Jurkat, Clone E6-1 (cell line): ENCODE measurements around the gene PAQR8.
"Not testable (repeated sequence)": the region's sequence is repeated elsewhere in the genome, so short reads cannot be mapped to it uniquely, and the experiment has no call there.

Source experiments
- DNase-seq: peaks from one replicate; pipeline ENCODE4 v3.0.0-alpha.2; 2011; ENCODE audit warnings: low read depth, low spot score
- H3K4me3 ChIP-seq: 2 replicates; pipeline ENCODE4 v1.5.1; 2011; ENCODE audit warnings: mild to moderate bottlenecking, low read length, control low read depth, moderate library complexity

Gene PAQR8

DNA sequence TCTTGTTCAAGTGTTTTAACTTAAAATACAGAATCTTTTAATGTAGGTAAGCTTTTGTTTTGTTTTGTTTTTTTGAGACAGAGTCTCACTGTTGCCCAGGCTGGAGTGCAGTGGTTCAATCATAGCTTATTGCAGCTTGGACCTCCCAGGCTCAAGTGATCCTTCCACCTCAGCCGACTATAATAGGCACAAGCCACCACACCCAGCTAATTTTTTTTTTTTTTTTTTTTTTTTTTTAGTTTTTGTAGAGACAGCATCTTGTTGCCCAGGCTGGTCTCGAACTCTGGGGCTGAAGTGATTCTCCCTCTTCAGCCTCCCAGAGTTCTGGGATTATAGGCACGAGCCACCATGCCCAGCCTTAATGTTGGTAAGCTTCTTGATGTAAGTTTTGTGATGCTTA lies 61.5 kb downstream of the PAQR8 start:
- no peak overlapping the region for H3K4me3 ChIP-seq
- no peak for DNase-seq

DNA sequence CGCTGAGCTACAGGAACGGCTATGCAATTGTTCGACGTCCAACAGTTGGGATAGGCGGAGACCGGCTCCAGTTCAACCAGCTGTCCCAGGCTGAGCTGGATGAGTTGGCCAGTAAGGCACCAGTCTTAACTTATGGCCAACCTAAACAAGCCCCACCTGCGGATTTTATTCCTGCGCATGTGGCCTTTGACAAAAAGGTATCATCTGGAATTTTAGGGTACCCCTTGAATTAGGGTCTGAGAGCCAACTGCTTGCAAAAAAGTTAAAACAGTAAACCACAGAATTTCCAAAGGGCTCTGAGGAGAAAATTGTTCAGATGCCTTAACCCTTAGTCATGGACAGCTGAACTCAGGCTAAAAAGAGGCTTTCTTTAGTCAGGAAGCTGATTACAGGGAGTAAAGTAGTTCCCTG lies 62.0 kb downstream of the PAQR8 start:
- no peak for DNase-seq
- H3K4me3 ChIP-seq: no peak overlapping the region

DNA sequence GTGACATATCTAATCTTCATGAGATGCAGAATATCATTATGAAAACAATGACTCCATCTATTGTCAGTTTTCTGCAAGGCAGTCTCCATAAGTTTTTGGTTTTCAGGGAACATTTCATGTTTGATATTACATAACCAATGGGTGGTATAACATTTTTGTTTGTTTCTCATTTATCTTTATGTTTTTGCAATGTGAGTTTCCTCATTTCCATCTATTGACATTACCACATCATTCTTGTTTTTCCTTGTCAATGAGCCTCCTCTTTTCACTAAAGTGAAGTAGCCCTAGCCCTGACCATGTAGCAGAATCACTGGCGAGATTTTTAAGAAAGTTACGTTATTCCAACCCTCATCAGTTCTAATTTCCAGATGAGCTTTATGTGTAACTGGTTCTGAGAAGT lies 62.6 kb downstream of the PAQR8 start:
- DNase-seq: no peak
- no peak overlapping the region for H3K4me3 ChIP-seq

DNA sequence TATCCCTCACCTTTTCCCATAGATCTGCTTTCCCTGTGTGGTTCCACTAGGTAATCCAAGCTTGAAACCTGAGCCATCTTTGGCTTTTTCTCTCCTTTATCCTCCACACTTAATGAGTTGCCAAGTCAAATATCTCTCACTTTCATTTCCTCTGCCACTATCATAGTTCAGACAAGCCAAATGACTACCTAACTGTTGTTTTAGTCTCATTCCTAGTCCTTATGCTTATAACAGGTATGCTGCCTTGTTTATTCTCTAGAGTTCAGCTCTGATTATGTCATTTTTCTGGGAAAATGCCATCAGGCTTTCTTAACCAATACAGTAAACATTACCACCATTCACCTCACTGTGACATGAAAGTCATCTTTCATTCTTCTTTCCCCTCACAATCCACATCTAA lies 64.7 kb downstream of the PAQR8 start:
- H3K4me3 ChIP-seq: no peak overlapping the region
- no peak for DNase-seq

DNA sequence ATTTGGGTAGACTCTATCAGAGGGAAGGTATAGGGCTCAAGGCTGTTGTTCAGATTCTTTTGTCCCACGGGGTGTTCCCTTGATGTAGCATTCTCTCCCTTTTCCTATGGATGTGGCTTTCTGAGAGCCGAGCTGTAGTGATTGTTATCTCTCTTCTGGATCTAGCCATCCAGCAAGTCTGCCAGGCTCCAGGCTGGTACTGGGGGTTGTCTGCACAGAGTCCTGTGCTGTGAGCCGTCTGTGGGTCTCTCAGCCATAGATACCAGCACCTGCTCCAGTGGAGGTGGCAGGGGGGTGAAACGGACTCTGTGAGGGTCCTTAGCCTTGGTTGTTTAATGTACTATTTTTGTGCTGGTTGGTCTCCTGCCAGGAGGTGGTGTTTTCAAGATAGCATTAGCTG lies 71.3 kb downstream of the PAQR8 start:
- DNase-seq, H3K4me3 ChIP-seq: not testable (repeated sequence)

DNA sequence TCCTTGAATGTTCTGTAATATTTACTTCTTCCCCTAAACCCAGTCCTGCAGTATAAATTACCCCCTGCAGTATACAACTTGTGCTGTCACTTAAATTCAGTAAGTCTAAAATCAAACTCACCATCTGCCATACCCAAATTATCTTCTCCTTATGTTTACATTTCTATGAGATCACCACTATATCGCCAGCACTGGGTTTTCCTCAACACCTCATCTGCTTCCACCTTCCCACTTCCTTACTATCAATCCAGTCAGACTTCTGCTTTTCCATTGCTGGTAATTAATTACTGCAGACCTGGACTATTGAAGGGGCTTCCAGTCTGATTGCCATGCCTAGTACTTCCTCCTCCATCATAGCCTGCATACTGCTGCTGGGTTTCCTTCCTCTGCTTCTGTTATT lies 73.4 kb downstream of the PAQR8 start:
- H3K4me3 ChIP-seq: no peak overlapping the region
- DNase-seq: no peak

DNA sequence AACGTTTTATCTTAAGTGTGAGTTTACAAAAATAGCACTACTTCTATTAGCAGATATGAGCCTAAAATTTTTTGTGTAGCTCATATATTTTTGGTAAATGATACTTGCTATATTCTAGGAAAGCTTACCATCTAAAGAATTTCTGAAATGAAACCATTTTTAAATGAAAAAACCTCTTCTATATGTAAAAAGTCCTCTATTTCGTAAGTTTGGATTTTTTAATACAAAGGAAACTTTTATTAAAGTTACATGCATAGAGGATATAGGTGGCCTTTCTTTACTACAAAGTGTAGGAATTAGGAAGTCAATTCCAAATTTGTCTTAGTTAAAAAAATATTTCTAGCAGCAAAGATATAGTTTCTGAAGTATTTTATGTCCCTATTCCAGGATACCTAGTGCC lies 77.0 kb downstream of the PAQR8 start:
- H3K4me3 ChIP-seq: no peak overlapping the region
- DNase-seq: no peak

DNA sequence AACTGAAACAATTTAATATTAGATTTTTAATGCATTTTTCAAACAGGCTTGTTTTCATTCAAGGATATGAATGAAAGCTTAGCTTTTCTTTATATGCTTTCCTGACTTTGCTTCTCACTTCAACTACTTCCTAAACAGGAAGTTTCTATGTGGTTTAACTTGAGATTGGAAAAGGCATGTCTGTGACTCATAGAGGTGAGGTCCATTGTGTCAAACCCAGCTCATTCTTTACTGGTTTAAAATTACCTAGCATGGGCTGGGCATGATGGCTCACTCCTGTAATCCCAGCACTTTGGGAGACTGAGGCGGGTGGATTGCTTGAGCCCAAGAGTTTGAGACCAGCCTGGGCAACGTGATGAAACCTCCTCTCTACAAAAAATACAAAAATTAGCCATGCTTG lies 92.6 kb downstream of the PAQR8 start:
- no peak for DNase-seq
- no peak overlapping the region for H3K4me3 ChIP-seq

DNA sequence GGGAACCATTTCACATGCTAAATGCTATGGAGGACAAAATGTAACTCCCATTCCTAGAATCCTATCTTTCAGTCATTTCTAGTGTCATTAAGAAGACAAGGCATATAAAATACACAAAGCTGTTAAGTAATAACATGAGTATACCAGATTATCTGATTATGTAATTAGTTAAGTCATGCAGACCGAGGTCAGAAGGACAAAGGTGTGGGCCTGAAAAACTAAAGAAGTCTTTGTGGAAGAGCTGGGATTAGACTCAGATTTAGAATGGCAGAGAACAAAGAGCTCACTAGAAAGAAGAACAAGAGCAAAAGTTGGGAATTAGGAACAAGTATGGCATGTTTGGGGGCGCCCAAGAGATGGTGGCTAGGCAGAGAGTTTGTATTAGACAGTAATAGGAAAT lies 95.1 kb downstream of the PAQR8 start:
- no peak overlapping the region for H3K4me3 ChIP-seq
- DNase-seq: no peak
